GM19238 (cell line): ENCODE data around the gene POU3F3.

ENCODE experiments used
- DNase-seq: peaks from one replicate; pipeline ENCODE4 v3.0.0; 2011; ENCODE audit warnings: low spot score; ENCODE audit not compliant: insufficient read length

POU3F3 gene

DNA sequence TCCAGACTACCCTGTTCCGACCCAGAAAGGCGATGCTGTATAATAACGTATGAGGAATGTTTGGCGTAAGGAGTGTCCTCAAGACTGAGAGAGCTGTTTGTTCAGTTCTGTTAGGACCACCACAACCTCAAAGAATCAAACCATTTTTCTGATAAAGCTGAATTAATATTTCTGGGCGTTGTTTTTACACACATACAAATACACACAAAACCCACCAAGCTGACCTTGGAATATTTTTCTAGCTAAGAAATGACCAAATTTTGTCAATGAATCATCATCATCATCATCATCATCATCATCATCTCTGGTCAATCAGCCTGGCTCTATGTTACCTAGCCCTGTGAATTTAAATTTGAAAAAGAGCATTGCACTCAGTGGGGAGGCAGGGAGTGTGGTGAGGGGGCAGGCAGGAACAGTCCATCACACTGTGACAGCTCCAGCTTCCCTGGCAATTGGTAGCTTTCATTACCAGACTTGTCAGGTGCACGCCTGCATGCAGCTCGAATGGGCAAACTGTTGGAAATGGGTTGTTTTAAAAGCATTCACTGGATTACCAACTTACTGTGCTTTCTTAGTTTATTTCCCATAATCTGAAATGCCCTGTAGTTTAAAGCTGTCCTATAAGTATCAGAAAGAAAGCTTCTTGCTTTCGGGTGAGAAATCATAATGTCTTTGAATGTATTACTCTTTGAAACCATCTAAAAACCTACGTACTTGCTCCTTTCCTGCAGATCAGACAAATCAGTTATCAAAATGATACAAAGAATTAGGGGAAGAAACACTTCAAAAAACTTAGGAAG lies 6.9 kb upstream of the POU3F3 start:
- no peak for DNase-seq

DNA sequence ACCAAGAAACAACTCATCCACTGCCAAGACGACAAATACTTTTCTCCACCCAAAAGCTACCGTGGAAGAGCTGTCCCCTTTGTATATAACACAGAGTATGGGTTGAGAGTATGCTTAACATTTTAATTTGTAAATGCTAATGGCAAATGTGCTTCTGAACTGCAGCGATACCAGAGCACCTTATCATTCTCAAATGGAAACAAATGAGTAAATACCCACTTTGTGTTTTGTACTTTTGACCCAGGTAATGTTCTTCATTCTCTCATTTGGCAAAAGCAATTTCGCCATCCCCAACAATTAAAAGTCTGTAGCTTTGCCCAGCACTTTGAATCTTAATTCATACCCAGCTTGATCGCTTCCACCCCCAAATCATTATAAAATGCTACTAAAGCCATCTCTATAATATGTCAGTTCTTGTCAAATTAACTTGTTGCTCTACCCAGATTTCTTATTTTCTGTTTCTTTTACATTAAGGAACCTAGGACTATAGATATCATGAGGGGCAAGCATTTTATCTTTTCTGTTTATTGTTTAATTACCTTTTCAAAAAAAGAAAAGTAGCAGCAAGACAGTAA lies 6.2 kb upstream of the POU3F3 start:
- no peak for DNase-seq

DNA sequence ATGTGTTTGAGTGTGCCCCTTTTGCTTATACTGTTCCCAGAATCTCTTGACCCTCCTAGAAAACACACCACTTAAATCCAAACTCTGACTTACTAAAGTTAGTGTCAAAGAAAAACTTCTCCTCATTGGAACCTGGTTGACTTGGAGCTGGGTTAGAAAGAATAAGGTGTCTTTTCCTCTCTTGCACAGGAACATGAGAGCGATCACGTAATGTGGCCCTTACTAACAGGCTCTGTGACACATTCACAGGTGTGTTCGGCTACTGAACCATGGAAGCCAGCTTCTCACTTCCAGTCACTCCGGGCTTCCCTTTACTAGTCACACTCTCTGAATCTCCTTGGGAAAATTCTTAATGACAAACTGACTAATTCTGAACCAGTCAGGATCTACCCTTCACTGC lies 5.4 kb upstream of the POU3F3 start:
- no peak for DNase-seq

- no peak for DNase-seq
These were observed 4.8 kb upstream of the POU3F3 start for GRCh38 chr2:104849101-104849500.

DNA sequence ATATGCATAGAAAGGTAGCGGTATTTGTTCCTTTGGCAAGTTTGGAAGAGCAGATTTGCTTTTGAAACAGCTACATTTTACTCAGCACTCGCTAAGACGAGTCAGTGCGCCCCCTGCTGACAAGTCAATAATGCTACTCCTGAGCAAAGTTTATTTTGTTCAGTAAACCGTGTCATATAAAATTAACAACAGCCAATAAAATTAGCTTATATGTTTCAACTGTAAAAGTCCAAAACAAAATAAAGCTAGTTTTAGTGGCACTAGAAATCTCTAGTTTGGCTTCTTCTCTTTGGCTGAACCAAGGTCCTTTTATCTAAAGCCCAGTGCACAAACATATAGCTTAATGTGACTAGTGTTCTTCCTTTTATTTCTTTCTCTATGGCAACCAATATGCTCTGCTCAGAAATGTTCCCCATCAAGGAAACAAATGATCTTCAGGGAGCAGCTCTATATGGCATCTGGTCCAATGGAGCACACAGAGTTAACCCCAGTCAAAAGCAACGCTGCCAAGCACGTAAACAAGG lies 4.2 kb upstream of the POU3F3 start:
- DNase-seq, result no peak

- no peak for DNase-seq
These were observed 3.3 kb upstream of the POU3F3 start for GRCh38 chr2:104850361-104851290.

- no peak for DNase-seq
These were observed 2.4 kb upstream of the POU3F3 start for GRCh38 chr2:104851291-104852089.

- DNase-seq, result no peak
These were observed 1.7 kb upstream of the POU3F3 start for GRCh38 chr2:104852090-104852666.

DNA sequence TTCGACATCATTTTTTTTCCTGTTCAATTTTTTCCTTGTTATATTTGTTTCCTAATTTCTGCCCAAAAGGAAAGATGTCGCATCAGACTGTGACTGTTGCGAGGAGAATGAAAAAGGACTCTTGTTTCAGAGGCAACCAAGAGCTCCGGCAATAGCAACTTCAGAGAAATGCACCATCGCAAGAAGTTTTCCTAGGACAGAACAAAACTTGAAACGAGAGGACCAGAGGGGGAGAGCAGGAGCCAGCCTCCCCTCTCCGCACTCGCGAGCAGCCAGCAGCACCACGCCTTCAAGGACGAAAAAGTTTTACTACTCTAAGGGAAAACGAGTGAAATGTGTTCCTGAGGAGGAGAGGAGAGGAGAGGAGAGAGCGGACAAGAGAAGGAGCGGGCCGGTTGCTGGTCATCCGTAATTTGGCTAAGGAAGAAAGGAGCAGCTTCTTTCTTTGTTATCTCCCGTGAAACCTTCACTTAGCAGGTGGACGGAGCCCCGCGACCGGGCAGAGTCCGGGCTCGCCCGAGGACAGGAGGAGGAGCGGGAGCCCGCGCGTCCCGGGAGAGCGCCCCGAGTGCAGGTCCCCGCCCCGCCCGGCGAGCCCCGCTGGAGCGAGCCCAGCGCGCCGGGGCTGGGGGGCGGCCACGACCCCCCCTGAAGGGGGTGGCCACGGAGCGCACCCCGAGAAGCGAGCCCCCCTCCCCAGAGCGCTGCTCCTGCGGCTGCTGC lies 744 bp downstream of the POU3F3 start:
- DNase-seq, result no peak

GRCh38 chr2:104855221-104856085 lies 1.5 kb downstream of the POU3F3 start:
- no peak for DNase-seq

DNA sequence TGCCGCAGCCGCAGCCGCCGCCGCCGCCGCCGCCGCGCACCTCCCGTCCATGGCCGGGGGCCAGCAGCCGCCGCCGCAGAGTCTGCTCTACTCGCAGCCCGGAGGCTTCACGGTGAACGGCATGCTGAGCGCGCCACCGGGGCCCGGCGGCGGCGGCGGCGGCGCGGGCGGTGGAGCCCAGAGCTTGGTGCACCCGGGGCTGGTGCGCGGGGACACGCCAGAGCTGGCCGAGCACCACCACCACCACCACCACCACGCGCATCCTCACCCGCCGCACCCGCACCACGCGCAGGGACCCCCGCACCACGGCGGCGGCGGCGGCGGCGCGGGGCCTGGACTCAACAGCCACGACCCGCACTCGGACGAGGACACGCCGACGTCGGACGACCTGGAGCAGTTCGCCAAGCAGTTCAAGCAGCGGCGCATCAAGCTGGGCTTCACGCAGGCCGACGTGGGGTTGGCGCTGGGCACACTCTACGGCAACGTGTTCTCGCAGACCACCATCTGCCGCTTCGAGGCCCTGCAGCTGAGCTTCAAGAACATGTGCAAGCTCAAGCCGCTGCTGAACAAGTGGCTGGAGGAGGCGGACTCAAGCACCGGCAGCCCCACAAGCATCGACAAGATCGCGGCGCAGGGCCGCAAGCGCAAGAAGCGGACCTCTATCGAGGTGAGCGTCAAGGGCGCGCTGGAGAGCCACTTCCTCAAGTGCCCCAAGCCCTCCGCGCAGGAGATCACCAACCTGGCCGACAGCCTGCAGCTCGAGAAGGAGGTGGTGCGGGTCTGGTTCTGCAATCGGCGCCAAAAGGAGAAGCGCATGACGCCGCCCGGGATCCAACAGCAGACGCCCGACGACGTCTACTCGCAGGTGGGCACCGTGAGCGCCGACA lies 2.4 kb downstream of the POU3F3 start:
- DNase-seq, result no peak

DNA sequence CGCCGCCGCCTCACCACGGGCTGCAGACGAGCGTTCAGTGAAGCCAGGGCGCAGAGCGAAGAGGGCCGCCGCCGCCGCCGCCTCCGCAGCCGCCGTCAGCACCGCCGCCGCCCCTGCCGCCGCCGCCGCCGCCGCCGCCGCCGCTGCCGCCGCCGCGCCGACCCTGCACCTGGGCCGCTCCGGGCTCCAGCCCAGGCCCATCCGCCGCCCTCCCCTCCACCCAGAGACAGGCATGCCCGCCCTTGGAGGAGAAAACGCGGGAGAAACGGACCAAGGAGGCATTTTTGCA lies 3.0 kb downstream of the POU3F3 start:
- DNase-seq, result no peak

GRCh38 chr2:104857262-104858005 lies 3.5 kb downstream of the POU3F3 start:
- DNase-seq, result no peak

DNA sequence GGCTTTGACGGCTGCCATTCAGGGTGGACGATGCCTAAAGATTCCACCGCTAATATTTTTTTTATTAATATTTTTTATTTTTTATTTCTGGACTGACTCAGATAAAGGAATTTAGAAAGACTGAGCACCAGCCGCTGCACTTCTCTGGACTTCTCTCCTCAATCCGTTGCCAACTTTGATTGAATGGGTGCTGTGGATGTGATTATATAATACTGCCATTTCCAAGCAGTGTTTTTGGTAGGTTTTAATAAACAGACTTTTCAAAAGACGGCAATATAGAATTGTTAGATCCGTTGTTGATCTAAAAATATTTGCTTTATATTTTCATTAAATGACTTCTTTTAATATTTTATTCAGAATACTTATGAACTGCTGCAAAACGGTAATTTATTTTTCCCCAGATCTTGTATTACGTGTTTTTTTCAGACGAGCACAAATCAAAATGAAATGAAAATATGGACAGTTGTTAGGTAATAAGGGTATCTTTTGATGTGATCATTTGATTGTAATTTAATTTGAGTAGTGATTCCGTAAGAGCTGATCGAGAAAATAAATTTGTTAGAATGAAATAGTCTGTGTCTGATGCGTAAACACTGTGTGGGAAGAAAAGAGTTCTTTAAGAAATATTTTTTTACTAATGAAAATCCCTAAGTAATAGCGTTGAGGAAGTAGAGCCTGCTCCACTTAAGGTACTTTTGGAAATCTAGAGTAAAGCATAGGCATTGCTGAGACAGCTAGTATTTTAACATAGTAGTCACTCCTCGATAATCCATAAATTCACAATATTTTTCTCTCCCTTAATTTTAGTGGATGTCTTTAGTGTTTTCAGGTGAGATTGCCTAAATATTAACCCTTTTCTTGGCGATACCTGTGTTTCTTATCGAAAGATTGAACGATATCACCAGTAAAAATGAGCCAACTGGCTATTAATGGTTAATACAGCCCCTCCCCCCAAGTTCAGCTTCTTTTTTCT lies 4.4 kb downstream of the POU3F3 start:
- no peak for DNase-seq

GRCh38 chr2:104859291-104859765 lies 5.4 kb downstream of the POU3F3 start:
- DNase-seq, result no peak

GRCh38 chr2:104859766-104860450 lies 6.0 kb downstream of the POU3F3 start:
- DNase-seq, result no peak
